Ramos (cell line): ENCODE measurements around the gene CA10.

ENCODE experiments used
- in situ Hi-C: fragments of 300-500 bp; cut with MboI; formaldehyde crosslinking; loops from one replicate; pipeline ENCODE4 v1.14.3; 2022; ENCODE audit warnings: low sequenced_read_pairs; ENCODE audit not compliant: unreplicated experiment

Gene CA10

DNA sequence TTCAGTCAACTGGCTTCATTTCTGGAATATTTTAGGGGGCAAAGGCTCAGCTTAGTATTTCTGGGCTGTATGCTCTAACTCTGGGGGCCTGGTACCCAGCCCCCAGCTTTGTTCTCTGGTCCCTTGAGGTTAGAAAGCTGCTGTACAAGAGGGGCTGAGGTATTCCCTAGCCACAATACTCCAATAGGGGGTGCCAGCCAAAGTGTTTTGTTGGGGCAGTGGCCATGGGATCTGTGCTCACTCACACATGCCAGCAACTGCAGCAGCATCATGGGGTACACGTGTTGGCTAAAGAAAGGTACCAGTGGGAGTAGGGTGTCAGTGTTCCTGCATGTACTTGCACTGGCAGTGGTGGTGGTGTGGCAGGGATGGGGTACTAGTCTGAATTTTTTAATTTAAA lies 257.3 kb downstream of the CA10 start:
- in situ Hi-C loops, result no loop called here

DNA sequence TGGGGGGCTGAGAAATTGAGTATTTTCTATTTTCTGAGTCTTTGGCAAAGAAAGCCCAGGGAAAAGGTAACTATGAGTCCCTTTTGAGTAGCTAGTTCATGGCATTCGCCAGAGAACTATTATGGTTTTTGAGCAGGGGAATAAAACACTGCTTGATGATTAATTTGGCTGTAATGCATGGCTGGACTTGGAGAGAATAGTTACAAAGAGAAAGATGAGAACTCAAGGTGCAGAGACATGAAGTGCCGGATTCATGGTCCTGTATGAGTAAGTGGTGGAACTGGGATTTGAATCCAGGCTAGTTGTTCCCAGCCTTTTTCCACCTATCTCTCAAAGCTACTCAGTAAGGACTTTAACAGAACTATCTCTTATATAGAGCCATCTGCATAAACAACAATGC lies 266.6 kb downstream of the CA10 start:
- in situ Hi-C loops, result no loop called here

DNA sequence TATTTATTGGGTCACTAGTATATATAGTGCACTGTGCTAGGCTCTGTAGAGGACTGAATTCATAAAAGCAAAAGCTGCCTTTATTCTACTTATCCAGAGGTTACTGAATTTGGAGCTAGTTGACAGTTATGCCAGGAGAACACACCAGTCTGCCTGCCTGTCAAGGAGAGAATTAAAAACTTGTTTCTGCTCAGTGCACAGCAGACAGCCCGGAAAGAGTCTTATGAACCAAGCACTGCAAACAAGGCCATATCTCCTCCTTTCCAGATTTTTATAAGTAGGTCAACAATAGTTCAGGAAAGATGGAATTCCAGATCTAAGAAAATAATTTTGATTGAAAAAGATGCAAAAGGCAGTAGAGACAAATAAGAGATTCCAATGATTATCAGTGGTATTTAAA lies 267.8 kb downstream of the CA10 start:
- in situ Hi-C loops, result no loop called here

DNA sequence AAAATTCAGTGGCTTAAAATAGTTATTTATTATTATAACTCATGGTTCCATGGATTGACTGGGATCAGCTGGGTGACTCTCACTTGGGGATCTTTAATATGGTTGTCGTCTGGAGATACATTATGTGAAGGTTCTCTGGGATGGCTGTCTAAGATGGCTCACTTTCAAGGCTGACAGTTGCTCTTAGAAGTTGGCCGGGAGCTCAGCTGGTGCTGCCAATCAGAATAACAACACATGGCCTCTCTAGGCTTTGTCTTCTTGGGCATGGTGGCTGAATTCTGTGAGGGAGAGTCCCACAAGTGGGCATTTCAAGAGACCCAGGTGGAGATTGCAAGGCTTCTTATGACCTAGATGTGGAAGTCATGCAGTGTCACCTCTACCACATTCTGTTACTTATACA lies 269.7 kb downstream of the CA10 start:
- in situ Hi-C loops, result no loop called here

DNA sequence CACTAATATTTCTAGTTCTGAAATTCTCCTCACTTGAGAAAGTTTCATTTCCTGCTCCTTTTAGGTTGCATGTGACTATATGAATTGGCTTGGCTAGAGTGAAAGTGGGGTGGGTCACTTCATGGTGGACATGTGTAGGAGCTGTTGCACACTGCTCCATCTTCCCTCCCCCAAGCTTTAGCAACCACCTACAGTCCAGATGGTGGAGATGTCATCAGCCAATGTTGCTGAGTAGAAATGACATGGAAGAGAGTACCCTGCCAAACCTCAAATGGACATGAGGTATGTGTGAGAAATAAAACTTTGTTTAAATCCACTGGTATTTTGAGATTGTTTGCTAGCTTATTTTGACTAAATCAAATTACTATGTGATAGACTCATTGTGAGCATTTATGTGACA lies 281.5 kb downstream of the CA10 start:
- in situ Hi-C loops, result no loop called here

DNA sequence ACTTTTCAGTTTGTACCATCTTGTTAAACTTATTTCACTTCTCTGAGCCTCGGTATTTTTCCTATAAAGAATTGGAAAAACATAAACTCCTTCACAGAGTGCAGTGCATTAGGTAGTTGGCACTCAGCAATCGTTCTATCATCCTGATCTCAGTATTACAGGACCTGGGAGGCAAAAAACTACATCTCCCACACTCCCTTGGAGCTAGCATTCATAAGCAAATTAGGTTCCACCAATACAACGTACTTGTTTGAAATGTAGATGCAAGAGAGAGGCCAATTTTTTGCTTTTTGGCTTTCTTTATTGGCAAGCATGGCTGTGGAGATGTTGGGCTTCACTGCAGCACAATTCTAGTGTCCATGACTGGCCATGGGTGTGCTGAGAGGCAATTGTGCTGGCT lies 285.2 kb downstream of the CA10 start:
- in situ Hi-C loops, result no loop called here

DNA sequence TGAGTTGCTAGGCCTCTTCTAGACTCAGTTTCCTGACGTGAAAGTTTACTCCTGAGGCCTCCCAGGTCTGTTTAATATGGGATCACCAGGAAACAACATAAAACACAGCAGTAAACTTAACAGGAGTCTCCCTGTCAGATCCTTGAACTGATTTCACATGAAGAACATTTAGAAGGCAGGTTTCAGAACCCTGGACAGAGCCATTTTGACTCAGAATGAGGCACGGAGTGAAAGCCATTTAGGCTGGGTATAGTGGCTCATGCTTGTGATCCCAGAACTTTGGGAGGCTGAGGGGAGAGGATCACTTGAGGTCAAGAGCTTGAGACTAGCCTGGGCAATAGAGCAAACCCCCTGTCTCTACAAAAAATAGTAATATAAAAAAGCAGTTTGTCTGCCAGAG lies 289.1 kb downstream of the CA10 start:
- in situ Hi-C loops, result no loop called here

DNA sequence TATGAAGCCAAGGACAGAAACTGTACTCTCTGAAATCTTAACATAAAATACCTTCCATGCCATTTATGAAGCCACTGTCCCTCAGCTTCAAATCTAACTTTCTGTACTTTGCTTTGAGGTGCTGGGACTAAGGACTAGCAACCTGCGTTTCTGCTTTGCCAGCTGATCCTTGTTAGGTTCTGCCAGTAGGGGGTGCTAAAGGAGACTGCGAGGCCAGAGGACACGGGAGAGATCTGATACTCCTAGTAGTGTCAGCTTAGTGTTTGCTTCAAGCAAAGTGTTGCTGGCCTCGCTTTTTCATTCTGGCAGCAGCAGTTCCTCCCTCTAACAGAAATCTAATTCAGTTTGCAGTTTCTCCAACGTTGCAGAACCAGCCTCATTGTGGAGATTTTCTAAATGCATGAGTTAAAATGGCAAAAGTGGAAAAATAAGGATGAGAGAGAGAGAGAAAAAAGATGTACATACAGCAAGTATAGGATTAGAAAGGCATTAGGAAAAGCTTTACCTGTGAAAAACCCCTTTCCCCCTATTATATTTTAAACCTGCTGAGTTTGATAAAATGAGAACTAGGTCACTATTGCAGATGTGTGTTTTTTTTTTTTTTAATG lies 297.5 kb downstream of the CA10 start:
- in situ Hi-C loops, result no loop called here

DNA sequence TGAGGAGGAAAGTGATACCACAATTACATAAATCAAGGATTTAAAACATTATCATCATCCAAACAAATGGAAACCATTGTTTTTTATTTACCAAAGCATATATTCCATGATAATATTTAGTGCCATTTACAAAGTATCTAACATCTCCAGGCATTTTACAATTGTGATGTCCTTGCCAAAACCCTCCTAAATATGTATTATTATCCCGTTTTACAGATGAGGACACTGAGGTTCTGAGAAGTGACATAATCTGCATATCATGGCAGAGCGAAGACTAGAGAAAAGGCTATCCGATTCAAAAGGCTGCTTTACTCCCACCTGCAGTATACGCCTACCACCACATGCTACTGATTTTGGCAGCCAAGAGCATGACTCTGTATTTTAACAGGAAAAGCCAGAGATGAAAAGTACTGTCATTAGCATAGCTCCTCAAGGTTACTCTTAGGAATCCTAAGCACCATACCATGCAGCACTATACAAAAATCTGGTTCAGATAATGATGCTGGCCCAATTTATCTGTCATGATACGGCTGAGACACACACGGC lies 301.4 kb downstream of the CA10 start:
- in situ Hi-C loops, result no loop called here

DNA sequence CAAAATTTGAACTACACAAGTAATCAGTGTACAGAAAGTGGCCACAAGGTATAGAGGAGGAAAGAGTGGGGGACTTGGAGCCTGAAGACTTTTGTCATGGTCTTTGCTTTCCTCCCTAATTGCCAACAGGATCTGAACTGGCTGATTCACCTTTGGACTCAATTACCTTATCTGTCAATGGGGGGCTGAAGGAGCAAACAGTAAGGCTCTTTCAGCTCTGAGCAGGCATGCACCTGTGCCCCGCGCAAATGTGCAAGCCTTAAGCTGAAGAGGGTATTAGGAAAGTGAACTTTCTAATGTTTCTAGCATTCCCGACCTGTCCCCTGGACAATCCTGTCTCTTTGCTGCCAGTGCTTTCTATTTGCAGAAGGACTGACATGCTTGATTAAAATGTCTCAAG lies 302.7 kb downstream of the CA10 start:
- in situ Hi-C loops, result no loop called here

DNA sequence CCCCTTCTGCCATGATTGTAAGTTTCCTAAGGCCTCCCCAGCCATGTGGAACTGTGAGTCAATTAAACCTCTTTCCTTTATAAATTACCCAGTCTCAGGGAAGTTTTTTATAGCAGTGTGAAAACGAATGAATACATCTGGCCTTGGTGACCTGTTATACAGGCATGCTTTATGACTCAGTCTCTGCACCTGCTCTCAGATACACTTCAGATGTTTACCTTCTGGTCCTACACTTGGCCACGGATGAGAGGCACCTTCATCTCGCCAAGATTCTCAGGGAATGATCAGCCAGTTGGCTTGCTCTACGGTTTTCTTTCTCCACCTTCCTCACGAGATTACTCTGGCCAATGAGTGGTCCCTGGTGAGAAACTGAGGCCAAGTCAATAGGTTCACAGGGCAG lies 304.7 kb downstream of the CA10 start:
- in situ Hi-C loops, result no loop called here

DNA sequence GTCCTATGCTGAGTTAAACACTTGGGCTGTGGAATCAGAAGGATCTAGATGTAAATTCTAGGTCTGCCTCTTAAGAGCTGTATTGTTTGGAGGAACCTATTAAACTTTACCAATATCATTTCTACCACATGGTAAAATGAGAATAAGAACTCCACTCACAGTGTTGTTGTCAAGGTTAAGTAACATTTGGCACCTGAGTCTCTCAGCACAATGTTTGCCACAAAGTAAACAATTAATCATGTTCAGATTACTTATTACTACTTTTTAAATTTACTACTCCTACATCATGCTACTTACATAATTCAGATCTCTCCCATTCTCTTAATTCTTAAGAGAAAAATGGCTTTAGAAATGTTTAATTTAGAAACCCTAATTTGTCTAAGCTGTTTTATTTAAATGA lies 305.9 kb downstream of the CA10 start:
- in situ Hi-C loops, result no loop called here

DNA sequence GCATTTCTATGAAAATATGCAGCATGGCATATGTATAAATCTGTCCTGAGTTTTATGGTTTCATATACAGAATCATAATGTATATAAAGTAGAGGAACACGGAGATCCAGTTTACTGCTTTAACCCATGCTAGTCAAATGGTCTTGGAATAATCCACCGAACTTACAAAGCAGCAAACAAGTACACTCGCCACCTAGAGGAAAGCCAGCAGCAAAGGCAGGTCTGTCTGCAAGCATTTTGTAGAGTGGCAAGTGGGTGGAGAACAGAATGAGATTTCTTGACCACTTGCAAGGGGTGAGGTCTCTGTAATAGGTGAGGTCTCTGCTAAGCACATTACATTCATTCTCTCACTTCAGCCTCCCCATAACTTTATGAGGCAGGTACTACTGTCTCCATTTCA lies 308.3 kb downstream of the CA10 start:
- in situ Hi-C loops, result no loop called here

DNA sequence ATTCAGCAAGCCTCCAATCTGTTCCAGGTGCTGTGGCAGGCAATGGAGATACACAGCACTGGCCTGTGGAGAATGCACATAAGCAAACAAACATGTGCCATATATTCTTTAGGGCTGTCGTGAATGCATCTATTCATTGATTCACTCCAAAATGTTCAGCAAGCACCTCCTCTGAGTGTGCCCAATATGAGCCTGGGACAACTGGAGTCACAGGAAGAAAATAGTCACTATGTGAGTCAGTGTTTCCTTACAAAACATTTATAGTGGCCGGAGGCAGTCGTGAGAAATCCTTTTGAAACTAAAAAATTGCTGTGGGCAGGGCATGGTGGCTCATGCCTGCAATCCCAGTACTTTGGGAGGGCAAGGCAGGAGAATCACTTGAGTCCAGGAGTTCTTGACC lies 310.1 kb downstream of the CA10 start:
- in situ Hi-C loops, result no loop called here

DNA sequence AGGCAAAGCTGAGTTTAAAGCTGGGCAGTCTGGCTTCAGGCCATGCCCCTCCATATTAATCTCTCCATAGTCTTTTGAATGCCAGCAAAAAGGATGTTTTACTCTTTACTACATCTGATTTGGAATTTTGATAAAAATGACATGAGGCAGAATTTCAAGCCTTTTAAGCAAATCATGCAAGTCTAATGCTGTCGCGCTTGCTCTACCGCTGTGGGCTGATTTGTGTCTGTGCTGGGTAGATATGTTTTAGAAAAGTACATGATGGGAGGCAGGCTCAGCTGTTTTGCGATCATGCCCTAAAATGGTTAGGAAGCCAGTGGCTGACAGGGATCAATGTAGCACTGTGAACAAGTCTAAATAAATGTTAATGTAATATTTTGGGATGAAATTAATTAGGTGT lies 311.9 kb downstream of the CA10 start:
- in situ Hi-C loops, result no loop called here

DNA sequence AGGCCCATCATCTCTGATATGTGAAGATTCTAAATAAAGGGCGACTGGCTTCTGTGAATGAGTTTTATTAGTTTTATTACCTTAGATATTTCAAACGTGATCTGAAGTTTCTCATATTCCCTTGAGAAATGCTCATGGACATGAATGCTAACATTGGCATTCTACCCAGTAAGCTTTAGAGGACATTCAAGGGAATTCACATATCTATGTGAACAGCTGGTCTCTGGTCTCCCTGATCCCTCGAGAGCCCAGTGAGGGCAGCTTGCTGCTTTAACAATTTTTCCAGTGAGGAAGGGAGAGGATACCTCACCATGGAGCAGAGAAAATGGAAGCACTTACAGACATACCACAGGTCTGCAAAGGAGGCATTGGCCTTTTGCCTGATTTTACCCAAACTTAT lies 312.7 kb downstream of the CA10 start:
- in situ Hi-C loops, result no loop called here

DNA sequence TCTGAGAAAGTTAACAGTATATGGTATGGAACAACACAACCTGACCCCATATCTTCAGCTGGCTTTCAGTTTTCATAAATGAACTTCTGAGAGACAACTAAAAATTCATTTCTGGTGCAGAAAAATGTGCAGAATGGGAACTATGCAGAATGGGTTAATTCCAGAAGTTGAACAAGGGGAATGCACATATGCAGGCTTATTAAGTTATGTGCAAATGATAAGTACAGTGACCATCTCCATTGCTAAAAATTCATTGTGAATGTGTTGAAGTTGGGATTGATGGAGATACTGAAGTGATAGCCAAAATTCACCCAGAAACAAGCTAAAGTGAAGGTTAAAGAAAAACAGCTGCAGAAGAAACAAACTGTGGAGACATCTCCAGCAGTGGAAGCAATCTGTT lies 315.8 kb downstream of the CA10 start:
- in situ Hi-C loops, result no loop called here

DNA sequence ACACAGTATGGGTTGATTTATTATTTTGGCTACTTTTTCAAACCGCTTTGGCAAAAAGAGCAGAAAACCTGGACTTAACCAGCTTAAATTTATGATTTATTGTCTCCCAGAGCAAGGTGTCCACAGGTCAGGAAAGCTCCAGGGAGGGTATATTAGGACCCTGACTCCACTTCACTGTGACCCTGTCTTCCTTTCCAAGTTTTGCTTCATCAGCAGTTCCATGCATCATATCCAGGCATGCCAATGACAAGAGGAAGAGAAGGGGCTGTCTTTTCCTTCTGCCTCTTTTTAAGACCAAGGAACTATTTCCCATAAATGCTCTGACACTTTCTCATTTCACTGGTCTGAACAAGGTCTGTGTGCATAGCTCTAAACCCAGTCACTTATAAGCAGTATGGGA lies 316.8 kb downstream of the CA10 start:
- in situ Hi-C loops, result no loop called here

DNA sequence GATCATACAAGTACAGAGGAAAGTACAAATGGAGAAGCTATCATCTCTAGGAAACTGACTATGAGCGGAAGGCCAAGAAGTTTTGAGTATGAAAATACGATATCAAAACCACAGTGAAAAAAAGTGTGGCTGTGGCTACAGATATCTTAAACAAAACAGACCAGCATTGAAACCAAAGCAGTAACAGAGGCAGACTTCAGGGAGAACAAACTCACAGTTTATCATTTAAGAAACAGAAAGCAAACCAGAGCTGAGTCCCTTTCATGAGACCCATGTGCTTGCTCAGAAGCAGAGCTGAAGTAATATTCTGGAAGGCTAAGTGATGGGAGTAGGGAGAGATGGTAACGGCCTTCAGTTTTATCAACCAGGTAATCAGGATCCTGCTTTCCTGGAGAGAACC lies 317.8 kb downstream of the CA10 start:
- in situ Hi-C loops, result no loop called here

DNA sequence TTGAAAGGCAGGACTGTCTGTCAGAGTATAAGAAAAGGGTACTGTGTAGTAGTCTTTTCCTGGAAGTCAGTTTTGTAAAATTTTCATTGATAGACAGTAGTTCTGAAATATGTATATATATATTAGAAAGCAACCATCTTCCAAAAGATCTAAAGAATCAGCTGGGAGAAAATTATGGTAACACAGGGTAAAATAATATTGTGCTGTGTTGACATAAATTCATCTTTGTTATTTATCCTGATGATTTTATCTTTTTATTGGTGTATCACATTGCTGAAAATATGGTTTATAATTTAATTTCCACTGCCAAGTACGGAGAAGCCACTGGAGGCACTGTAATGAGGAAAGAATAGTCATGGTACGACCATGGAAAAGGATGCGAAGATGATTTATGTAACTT lies 324.9 kb downstream of the CA10 start:
- in situ Hi-C loops, result no loop called here

DNA sequence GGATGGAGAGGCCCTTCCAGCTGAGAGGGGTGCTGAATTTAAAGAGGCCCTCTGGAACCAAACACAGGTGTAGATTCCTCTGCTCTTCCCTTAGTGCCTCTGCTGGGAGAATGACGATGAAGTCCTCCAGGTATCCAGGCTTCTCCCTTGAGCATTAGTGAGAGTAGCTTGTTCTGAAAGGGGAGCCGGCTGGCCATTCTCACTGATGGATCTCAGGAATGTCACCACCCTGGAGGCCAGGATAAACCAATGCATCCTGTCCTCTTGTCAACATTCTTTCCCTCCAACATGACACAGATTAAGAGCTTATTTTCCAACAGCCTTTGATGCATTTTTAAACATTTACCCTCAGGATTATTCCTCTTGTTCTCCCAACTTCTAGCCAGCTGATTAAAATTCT lies 325.5 kb downstream of the CA10 start:
- in situ Hi-C loops, result no loop called here

DNA sequence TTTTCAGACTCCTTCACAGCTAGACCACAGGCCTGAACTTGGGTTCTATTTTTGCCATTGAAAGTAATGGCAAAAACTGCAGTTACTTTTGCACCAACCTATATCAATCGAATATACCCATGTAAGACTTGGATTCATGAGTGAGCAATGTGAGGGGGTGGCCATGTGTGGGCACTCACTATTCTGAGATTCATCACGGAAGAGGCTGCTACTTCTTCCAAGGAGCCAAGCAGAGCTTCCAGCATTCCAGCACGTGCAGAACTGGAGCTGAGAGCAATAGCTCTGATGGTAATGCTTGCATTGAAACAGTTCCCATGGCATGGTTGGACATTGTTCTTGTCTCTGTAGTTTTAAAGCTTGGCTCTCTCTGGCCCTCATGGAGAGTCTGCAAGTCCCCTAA lies 327.6 kb downstream of the CA10 start:
- in situ Hi-C loops, result no loop called here

DNA sequence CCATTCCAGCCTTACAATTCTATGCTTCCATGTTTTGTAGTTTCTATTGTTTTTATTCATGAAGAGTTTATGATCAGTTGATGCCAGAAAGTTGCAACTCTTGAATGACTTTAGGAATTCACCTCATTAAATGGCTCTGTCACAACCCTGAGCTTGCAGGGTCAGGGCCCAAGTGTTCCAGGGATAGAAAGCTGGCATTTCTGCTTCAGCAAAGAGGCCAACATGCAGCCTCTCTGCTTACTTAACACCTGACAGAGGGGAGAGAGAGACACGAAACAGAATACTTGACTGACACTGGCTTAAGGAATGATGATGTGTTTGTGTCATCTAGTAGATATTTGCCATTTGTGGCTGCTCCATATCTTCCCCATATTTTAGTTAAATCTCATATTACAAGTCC lies 328.1 kb downstream of the CA10 start:
- in situ Hi-C loops, result no loop called here
